ENCODE data around the gene WDR81.

DNA sequence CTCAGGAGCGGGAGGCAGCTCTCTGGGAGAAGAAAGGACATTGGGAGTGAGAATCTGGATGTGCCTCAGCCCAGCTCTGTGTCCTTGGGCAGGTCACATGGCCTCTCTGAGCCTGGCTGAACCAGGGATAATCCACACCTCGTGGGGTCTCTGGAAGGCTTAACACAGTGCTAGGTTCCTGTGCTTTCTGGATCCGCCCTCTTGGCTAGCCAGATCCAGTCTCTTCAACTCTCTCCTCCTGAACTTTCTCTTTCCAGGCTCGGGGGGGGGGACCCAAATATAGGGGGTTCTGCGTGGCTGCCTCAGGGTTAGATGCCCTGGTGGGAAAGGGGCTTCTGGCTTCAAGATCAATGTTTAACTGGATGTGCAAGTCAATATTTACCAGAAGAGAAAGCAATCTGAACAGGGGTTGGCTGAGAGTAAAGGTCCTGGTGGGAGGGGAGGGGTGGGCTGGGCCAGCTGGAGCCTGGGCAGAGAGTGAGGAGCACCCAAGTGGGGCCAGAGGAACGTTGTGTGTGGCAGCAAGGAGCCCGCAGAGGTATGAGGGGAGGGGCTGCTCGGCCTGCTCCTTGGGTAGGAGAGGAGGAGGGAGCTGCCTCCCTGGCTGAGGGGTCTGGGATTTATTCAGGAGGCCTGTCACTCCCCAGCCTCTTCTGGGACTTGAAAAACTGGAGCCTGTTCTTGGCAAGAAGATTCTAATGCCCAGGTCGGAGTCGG is 18.0 kb downstream of the WDR81 start, which contains the start of gene SERPINF2:
- no peak for TF ChIP-seq CTCF (conservative IDR thresholded peaks at IDR 0.05; ENCODE audit: low read length)
- TF ChIP-seq EZH2phosphoT487 (IDR thresholded peaks at IDR 0.05; ENCODE audit: borderline replicate concordance, low read depth, low read length) = no peak

Measured in OCI-LY7 (cell line).